MM.1S (cell line): ENCODE data around the gene STX1A.
"Not testable (repeated sequence)": the region's sequence is repeated elsewhere in the genome, so short reads cannot be mapped to it uniquely, and the experiment has no call there.

Experiments
- DNase-seq: peaks from one replicate; pipeline ENCODE4 v3.0.0-alpha.2; 2015
- H2AFZ ChIP-seq: fragments of 300-600 bp; sonication (generic); 2 replicates; pipeline ENCODE4 v1.6.0; 2016; ENCODE audit warnings: antibody characterized with exemption, low read length
- H3F3A ChIP-seq: fragments of 300-600 bp; sonication (generic); 2 replicates; pipeline ENCODE4 v1.6.1; 2016; ENCODE audit warnings: mild to moderate bottlenecking, antibody characterized with exemption, low read length, moderate library complexity, mixed read lengths; ENCODE audit not compliant: insufficient read depth
- H3K27ac ChIP-seq: fragments of 300-600 bp; sonication (generic); 2 replicates; pipeline ENCODE4 v1.5.1; 2016; ENCODE audit warnings: mild to moderate bottlenecking, low read length
- H3K27me3 ChIP-seq: fragments of 300-600 bp; sonication (generic); replicated peaks from 2 replicates; pipeline ENCODE4 v1.6.0; 2016; ENCODE audit warnings: low read length; ENCODE audit not compliant: insufficient read depth
- H3K36me3 ChIP-seq: fragments of 300-600 bp; sonication (generic); replicated peaks from 2 replicates; pipeline ENCODE4 v1.6.1; 2016; ENCODE audit warnings: mild to moderate bottlenecking, low read length, mixed read lengths; ENCODE audit not compliant: insufficient read depth
- H3K4me1 ChIP-seq: fragments of 300-600 bp; sonication (generic); 2 replicates; pipeline ENCODE4 v1.6.1; 2016; ENCODE audit warnings: low read length, mixed read lengths
- H3K4me2 ChIP-seq: fragments of 300-600 bp; sonication (generic); 2 replicates; pipeline ENCODE4 v1.6.0; 2016; ENCODE audit warnings: low read depth, low read length
- H3K4me3 ChIP-seq: fragments of 300-600 bp; sonication (generic); 2 replicates; pipeline ENCODE4 v1.5.1; 2016; ENCODE audit warnings: low read length, mixed read lengths
- H3K79me2 ChIP-seq: fragments of 300-600 bp; sonication (generic); 2 replicates; pipeline ENCODE4 v1.6.1; 2016; ENCODE audit warnings: mixed run types, low read length, mixed read lengths
- H3K9ac ChIP-seq: fragments of 300-600 bp; sonication (generic); 2 replicates; pipeline ENCODE4 v1.6.1; 2016; ENCODE audit warnings: low read length, mixed read lengths
- H3K9me2 ChIP-seq: fragments of 300-600 bp; sonication (generic); replicated peaks from 2 replicates; pipeline ENCODE4 v1.6.1; 2016; ENCODE audit warnings: mild to moderate bottlenecking, low read length, mixed read lengths; ENCODE audit not compliant: insufficient read depth
- H3K9me3 ChIP-seq: fragments of 300-600 bp; sonication (generic); replicated peaks from 2 replicates; pipeline ENCODE4 v1.6.1; 2016; ENCODE audit warnings: mild to moderate bottlenecking, low read length, mixed read lengths; ENCODE audit not compliant: insufficient read depth
- H4K20me1 ChIP-seq: fragments of 300-600 bp; sonication (generic); 2 replicates; pipeline ENCODE4 v1.6.1; 2016; ENCODE audit warnings: mild to moderate bottlenecking, low read length, moderate library complexity, mixed read lengths; ENCODE audit not compliant: insufficient read depth
- CTCF ChIP-seq: fragments of 300-600 bp; sonication (generic); IDR thresholded peaks from 2 replicates; pipeline ENCODE4 v1.5.1; 2016; ENCODE audit warnings: antibody characterized with exemption, low read length, mixed read lengths
- EZH2 ChIP-seq: fragments of 300-600 bp; sonication (generic); optimal IDR thresholded peaks from 2 replicates; pipeline ENCODE3; 2017; ENCODE audit warnings: low read depth, mild to moderate bottlenecking, antibody characterized with exemption, low read length, mixed read lengths
- EZH2phosphoT487 ChIP-seq: fragments of 300-600 bp; sonication (generic); IDR thresholded peaks from 2 replicates; pipeline ENCODE4 v1.6.1; 2018; ENCODE audit warnings: antibody characterized with exemption, low read length

Gene STX1A

GRCh38 chr7:73681031-73681430 is 38.4 kb downstream of the STX1A start:
- Histone ChIP-seq H3K79me2 (peaks cover 69% of the 10 kb centered on the region), H3K4me3 (no peak overlapping the region), H3F3A (no peaks in the 10 kb centered on the region), H4K20me1 (no peaks in the 10 kb centered on the region), H2AFZ (no peak overlapping the region), H3K9ac (no peak overlapping the region), H3K4me2 (no peak overlapping the region), H3K9me2 (no peaks in the 10 kb centered on the region), H3K4me1 (peaks cover 6% of the 10 kb centered on the region), H3K27me3 (no peaks in the 10 kb centered on the region), H3K9me3 (no peaks in the 10 kb centered on the region), H3K27ac (no peak overlapping the region), H3K36me3 (no peaks in the 10 kb centered on the region)
- DNase-seq = no peak
- TF ChIP-seq EZH2 = no peak
- TF ChIP-seq CTCF = no peak
- no peak for TF ChIP-seq EZH2phosphoT487

DNA sequence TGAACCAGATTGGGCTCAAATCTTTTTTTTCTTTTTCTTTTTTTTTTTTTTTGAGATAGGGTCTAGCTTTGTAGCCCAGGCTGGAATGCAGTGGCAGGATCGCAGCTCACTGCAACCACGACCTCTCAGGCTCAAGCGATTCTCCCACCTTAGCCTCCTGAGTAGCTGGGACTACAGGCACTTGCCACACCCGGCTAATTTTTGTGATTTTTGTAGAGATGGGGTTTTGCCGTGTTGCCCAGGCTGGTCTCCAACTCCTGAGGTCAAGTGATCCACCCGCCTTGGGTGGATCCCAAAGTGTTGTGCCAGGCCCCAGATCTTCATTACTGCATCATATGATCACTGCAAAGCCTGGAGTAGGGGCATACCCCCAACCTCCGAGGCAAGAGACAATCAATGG is 39.0 kb downstream of the STX1A start:
- no peaks in the 10 kb centered on the region for H3K9me3 ChIP-seq
- no peak for DNase-seq
- H3K27me3 ChIP-seq = no peaks in the 10 kb centered on the region
- no peaks in the 10 kb centered on the region for H4K20me1 ChIP-seq
- no peak overlapping the region for H2AFZ ChIP-seq
- peaks cover 6% of the 10 kb centered on the region for H3K4me1 ChIP-seq
- no peaks in the 10 kb centered on the region for H3K36me3 ChIP-seq
- H3K79me2 ChIP-seq = peaks cover 64% of the 10 kb centered on the region
- no peak overlapping the region for H3K9ac ChIP-seq
- no peak for TF ChIP-seq EZH2phosphoT487
- H3K27ac ChIP-seq = no peak overlapping the region
- no peak overlapping the region for H3K4me2 ChIP-seq
- no peaks in the 10 kb centered on the region for H3K9me2 ChIP-seq
- H3K4me3 ChIP-seq = no peak overlapping the region
- H3F3A ChIP-seq = no peaks in the 10 kb centered on the region

GRCh38 chr7:73679709-73680108 is 39.8 kb downstream of the STX1A start:
- no peak overlapping the region for H3K4me3 ChIP-seq
- TF ChIP-seq EZH2 = no peak
- no peak for TF ChIP-seq EZH2phosphoT487
- TF ChIP-seq CTCF = no peak
- H3K4me2 ChIP-seq = no peak overlapping the region
- H4K20me1 ChIP-seq = no peaks in the 10 kb centered on the region
- 0 out of 2 replicates have a peak, but pooled peaks cover 3% of the 10 kb centered on the region for H3K27me3 ChIP-seq
- no peaks in the 10 kb centered on the region for H3K36me3 ChIP-seq
- H3K27ac ChIP-seq = no peak overlapping the region
- no peaks in the 10 kb centered on the region for H3F3A ChIP-seq
- no peak for DNase-seq
- H3K79me2 ChIP-seq = peaks cover 56% of the 10 kb centered on the region
- H3K9me2 ChIP-seq = no peaks in the 10 kb centered on the region
- H3K4me1 ChIP-seq = peaks cover 6% of the 10 kb centered on the region
- H3K9ac ChIP-seq = no peak overlapping the region
- H2AFZ ChIP-seq = no peak overlapping the region
- no peaks in the 10 kb centered on the region for H3K9me3 ChIP-seq

- Histone ChIP-seq H3K4me1 (peaks cover 6% of the 10 kb centered on the region), H3K4me2 (no peak overlapping the region), H3K9ac (no peak overlapping the region), H3K27ac (no peak overlapping the region), H3K4me3 (no peak overlapping the region), H4K20me1 (no peaks in the 10 kb centered on the region), H3K79me2 (peaks cover 48% of the 10 kb centered on the region), H2AFZ (no peak overlapping the region), H3F3A (no peaks in the 10 kb centered on the region), H3K9me2 (no peaks in the 10 kb centered on the region), H3K9me3 (no peaks in the 10 kb centered on the region), H3K27me3 (0 out of 2 replicates have a peak, but pooled peaks cover 7% of the 10 kb centered on the region), H3K36me3 (no peaks in the 10 kb centered on the region)
- no peak for DNase-seq
- no peak for TF ChIP-seq EZH2
- TF ChIP-seq EZH2phosphoT487 = no peak
- no peak for TF ChIP-seq CTCF
These were observed 40.6 kb downstream of the STX1A start for GRCh38 chr7:73678862-73679261.

DNA sequence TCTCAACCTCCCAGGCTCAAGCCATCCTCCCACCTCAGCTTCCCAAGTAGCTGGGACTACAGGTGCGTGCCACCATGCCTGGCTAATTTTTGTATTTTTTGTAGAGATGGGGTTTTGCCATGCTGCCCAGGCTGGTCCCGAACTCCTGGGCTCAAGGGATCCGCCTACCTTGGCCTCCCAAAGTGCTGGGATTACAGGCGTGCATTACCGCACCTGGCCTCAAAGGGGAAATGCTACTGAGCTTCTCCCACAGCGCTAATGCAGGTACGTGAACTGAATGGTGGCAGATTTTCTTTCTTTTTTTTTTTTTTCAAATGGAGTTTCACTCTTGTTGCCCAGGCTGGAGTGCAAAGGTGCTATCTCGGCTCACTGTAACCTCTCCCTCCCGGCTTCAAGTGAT is 43.4 kb downstream of the STX1A start:
- peaks cover 22% of the 10 kb centered on the region for H3K27me3 ChIP-seq
- not testable (repeated sequence) for H3K4me1 ChIP-seq, H2AFZ ChIP-seq, H3K9me3 ChIP-seq, H3K9me2 ChIP-seq, H3K27ac ChIP-seq, H3K9ac ChIP-seq, H3F3A ChIP-seq, H4K20me1 ChIP-seq, H3K4me2 ChIP-seq, DNase-seq, H3K36me3 ChIP-seq, H3K4me3 ChIP-seq
- H3K79me2 ChIP-seq = peaks cover 21% of the 10 kb centered on the region
